NT2/D1 (cell line): ENCODE data around the gene AP2B1.

Experiments used
- SUZ12 ChIP-seq: IDR thresholded peaks from 2 replicates; pipeline ENCODE4 v1.6.1; 2011; ENCODE audit not compliant: insufficient read length, insufficient read depth; ENCODE audit errors: extremely low read depth
- YY1 ChIP-seq: IDR thresholded peaks from 2 replicates; pipeline ENCODE4 v1.6.1; 2011; ENCODE audit not compliant: insufficient read length, insufficient read depth
- ZNF274 ChIP-seq: IDR thresholded peaks from 2 replicates; pipeline ENCODE4 v1.6.1; 2011; ENCODE audit warnings: mild to moderate bottlenecking, low read depth, low read length

DNA sequence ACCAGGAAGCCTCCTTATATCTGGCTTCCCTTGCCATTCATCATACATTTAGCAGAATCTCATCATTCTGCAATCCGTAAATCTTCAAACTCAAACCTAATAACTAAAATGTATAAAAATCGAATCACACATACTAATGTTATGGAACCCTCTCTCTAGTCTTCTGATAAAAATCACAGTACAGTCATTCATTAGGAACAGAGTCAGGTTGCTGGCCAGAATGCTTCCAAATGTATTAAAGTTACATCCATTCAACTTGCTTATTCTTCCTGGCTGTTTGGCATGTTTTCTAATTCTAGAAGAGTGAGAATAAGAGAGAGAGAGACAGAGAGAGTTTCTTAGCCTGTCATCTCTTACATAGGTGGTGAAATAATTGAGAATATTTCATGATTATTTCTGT lies 127.9 kb downstream of the AP2B1 start:
- TF ChIP-seq ZNF274 (no peak), YY1 (no peak), SUZ12 (no peak)
